ENCODE data around the gene KRT32. TPM values are rescaled to one million over a fixed set of nuclear protein-coding genes. Genes with fewer than 3 reads are reported as not detected.

The KRT32 gene
- polyA plus RNA-seq (2011; rRNA removed) (0.38 and 0.40 TPM in 2 replicates), polyA minus RNA-seq (2011; rRNA and poly(A)+ RNA removed) (0.24 TPM in 1 of 2 replicates, not detected in the other)

- H3K36me3 ChIP-seq (ENCODE audit: control insufficient read depth, insufficient read depth, low read length): no peaks in the 10 kb centered on the region
- H3K4me3 ChIP-seq (ENCODE audit: low read depth, low read length): no peak within 1 kb of the TSS
- POLR2A ChIA-PET: no interaction called here
- DNase-seq (ENCODE audit: low read depth): no peak
- no peak for TF ChIP-seq CTCF (IDR thresholded peaks at IDR 0.05; ENCODE audit: insufficient read depth, low read depth, low read length)
- CTCF ChIA-PET: interaction anchor here (0.6 to 0.9 kb wide), 2 partner anchors 26 to 82 kb away, joined by 3 to 4 read pairs; no protein-coding TSS in a partner anchor
- H3K27me3 ChIP-seq (ENCODE audit: control insufficient read depth, insufficient read depth, low read length): no peaks in the 10 kb centered on the region
These were observed at the start of gene KRT32 for GRCh38 chr17:41466988-41467387. KRT32 (minus strand) TSS chr17:41467386; CDS start chr17:41467325, 61 bp downstream.

- ChIA-PET POLR2A (no interaction called here), CTCF (interaction anchor here (1.1 to 2.9 kb wide), 2 partner anchors 21 to 131 kb away, joined by 4 to 8 read pairs; no protein-coding TSS in a partner anchor)
- no peaks in the 10 kb centered on the region for H3K27me3 ChIP-seq (ENCODE audit: control insufficient read depth, insufficient read depth, low read length)
- no peak for DNase-seq (ENCODE audit: low read depth)
- no peak overlapping the region for H3K4me3 ChIP-seq (ENCODE audit: low read depth, low read length)
- H3K36me3 ChIP-seq (ENCODE audit: control insufficient read depth, insufficient read depth, low read length): no peaks in the 10 kb centered on the region
- TF ChIP-seq CTCF (IDR thresholded peaks at IDR 0.05; ENCODE audit: insufficient read depth, low read depth, low read length): no peak
These were observed 49.7 kb upstream of the KRT32 start for GRCh38 chr17:41516830-41517283.

GRCh38 chr17:41516147-41516829, 49.1 kb upstream of the KRT32 start:
- POLR2A ChIA-PET: no interaction called here
- no peak for TF ChIP-seq CTCF (IDR thresholded peaks at IDR 0.05; ENCODE audit: insufficient read depth, low read depth, low read length)
- CTCF ChIA-PET: interaction anchor here (2.9 kb wide), 1 partner anchor 20 kb away, joined by 8 read pairs; no protein-coding TSS in a partner anchor
- Histone ChIP-seq H3K4me3 (ENCODE audit: low read depth, low read length) (no peak overlapping the region), H3K27me3 (ENCODE audit: control insufficient read depth, insufficient read depth, low read length) (no peaks in the 10 kb centered on the region), H3K36me3 (ENCODE audit: control insufficient read depth, insufficient read depth, low read length) (no peaks in the 10 kb centered on the region)
- DNase-seq (ENCODE audit: low read depth): no peak

- TF ChIP-seq CTCF (IDR thresholded peaks at IDR 0.05; ENCODE audit: insufficient read depth, low read depth, low read length): no peak
- no peaks in the 10 kb centered on the region for H3K36me3 ChIP-seq (ENCODE audit: control insufficient read depth, insufficient read depth, low read length)
- H3K27me3 ChIP-seq (ENCODE audit: control insufficient read depth, insufficient read depth, low read length): no peaks in the 10 kb centered on the region
- ChIA-PET POLR2A (no interaction called here), CTCF (no interaction called here)
- H3K4me3 ChIP-seq (ENCODE audit: low read depth, low read length): no peak overlapping the region
- no peak for DNase-seq (ENCODE audit: low read depth)
These were observed 46.0 kb upstream of the KRT32 start for GRCh38 chr17:41513168-41513547.

- TF ChIP-seq CTCF (IDR thresholded peaks at IDR 0.05; ENCODE audit: insufficient read depth, low read depth, low read length): no peak
- no peaks in the 10 kb centered on the region for H3K36me3 ChIP-seq (ENCODE audit: control insufficient read depth, insufficient read depth, low read length)
- ChIA-PET CTCF (interaction anchor here (0.6 to 1.0 kb wide), 2 partner anchors 58 to 658 kb away, joined by 3 to 4 read pairs; no protein-coding TSS in a partner anchor), POLR2A (no interaction called here)
- H3K4me3 ChIP-seq (ENCODE audit: low read depth, low read length): no peak overlapping the region
- H3K27me3 ChIP-seq (ENCODE audit: control insufficient read depth, insufficient read depth, low read length): no peaks in the 10 kb centered on the region
- DNase-seq (ENCODE audit: low read depth): no peak
These were observed 45.5 kb upstream of the KRT32 start for GRCh38 chr17:41512546-41513167.

Data from BJ (cell line).